ENCODE measurements around the gene CFAP299. TPM values are rescaled to one million over a fixed set of nuclear protein-coding genes. Genes with fewer than 3 reads are reported as not detected.

CFAP299 gene
- total RNA-seq, 1 experiment from 2014 or later: not detected

GRCh38 chr4:80903020-80903419 lies 567.5 kb downstream of the CFAP299 start (continued):
- TF ChIP-seq, protein P1, sequence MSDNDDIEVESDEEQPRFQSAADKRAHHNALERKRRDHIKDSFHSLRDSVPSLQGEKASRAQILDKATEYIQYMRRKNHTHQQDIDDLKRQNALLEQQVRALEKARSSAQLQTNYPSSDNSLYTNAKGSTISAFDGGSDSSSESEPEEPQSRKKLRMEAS (IDR thresholded peaks at IDR 0.05): no peak
- no peak for TF ChIP-seq CBX3 (IDR thresholded peaks at IDR 0.05; ENCODE audit: low read depth)

DNA sequence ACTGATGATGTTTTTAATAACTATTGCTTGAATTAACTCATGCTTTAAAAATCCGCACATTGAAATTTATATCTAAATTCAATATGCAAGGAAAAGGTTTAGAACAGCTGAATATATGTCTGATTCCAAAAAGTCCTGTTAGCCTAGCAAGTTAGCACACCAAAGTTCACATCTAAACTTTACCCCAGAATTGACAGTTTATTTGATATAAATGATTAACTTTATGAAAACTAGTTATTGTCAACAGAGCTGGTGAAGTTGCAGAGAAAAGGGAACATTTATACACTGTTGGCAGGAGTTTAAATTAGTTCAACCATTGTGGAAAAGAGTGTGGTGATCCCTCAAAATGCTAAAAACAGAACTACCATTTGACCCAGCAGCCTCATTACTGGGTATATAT lies 574.4 kb downstream of the CFAP299 start:
- BruUV-seq (replicated peaks): no TSS peak
- ATAC-seq (no peak), DNase-seq (ENCODE audit: low read depth, low spot score) (no peak)
- Histone ChIP-seq H3K4me1 (ENCODE audit: control insufficient read depth in 1 of 2, insufficient read depth in 2 of 2, low read length in 2 of 2) (no peaks in the 10 kb centered on the region), H4K20me1 (ENCODE audit: insufficient read depth) (no peaks in the 10 kb centered on the region), H3K27ac (ENCODE audit: low read depth, low read length) (no peak overlapping the region), H3K4me2 (ENCODE audit: low read length) (no peak overlapping the region), H3K9ac (ENCODE audit: low read length) (no peak overlapping the region), H3K9me2 (ENCODE audit: insufficient read depth) (no peaks in the 10 kb centered on the region), H3K27me3 (ENCODE audit: insufficient read depth, low read length) (peaks cover 13% of the 10 kb centered on the region), H3K4me3 (replicated peaks in 1 of 2; ENCODE audit: low read depth in 1 of 2, low read length in 2 of 2) (no peak overlapping the region), H3K9me3 (ENCODE audit: control insufficient read depth in 1 of 2, insufficient read depth in 1 of 2, low read depth in 1 of 2, low read length in 2 of 2) (no peaks in the 10 kb centered on the region), H3K79me2 (ENCODE audit: insufficient read depth, low read length) (no peaks in the 10 kb centered on the region), H2AFZ (ENCODE audit: low read depth, low read length, poor library complexity, severe bottlenecking) (no peak overlapping the region), H3K36me3 (ENCODE audit: control insufficient read depth in 1 of 2, insufficient read depth in 2 of 2, low read length in 2 of 2) (no peaks in the 10 kb centered on the region)
- intact Hi-C loops (cut with micrococcal nuclease): no loop called here
- TF ChIP-seq ELF1 (IDR thresholded peaks at IDR 0.05; ENCODE audit: borderline replicate concordance, low read depth) (no peak), SRF (IDR thresholded peaks at IDR 0.05; ENCODE audit: low read depth) (no peak), EZH2 (IDR thresholded peaks at IDR 0.05) (no peak), POLR2A (IDR thresholded peaks at IDR 0.05; ENCODE audit: borderline replicate concordance, extremely low read depth, insufficient read depth, insufficient read length) (no peak), SIN3A (IDR thresholded peaks at IDR 0.05; ENCODE audit: low read depth) (no peak), SP1 (IDR thresholded peaks at IDR 0.05; ENCODE audit: low read depth) (no peak), ATF3 (IDR thresholded peaks at IDR 0.05) (no peak), EGR1 (IDR thresholded peaks at IDR 0.05; ENCODE audit: low read depth) (no peak), JUND (IDR thresholded peaks at IDR 0.05) (no peak), YY1 (IDR thresholded peaks at IDR 0.05; ENCODE audit: extremely low read depth, insufficient replicate concordance, low read depth, low read length) (no peak), CEBPB (IDR thresholded peaks at IDR 0.05; ENCODE audit: low read depth) (no peak), REST (IDR thresholded peaks at IDR 0.05; ENCODE audit: low read depth) (no peak), FOSL1 (IDR thresholded peaks at IDR 0.05; ENCODE audit: low read depth) (no peak), CBX3 (IDR thresholded peaks at IDR 0.05; ENCODE audit: low read depth) (no peak)
- TF ChIP-seq, protein P2, sequence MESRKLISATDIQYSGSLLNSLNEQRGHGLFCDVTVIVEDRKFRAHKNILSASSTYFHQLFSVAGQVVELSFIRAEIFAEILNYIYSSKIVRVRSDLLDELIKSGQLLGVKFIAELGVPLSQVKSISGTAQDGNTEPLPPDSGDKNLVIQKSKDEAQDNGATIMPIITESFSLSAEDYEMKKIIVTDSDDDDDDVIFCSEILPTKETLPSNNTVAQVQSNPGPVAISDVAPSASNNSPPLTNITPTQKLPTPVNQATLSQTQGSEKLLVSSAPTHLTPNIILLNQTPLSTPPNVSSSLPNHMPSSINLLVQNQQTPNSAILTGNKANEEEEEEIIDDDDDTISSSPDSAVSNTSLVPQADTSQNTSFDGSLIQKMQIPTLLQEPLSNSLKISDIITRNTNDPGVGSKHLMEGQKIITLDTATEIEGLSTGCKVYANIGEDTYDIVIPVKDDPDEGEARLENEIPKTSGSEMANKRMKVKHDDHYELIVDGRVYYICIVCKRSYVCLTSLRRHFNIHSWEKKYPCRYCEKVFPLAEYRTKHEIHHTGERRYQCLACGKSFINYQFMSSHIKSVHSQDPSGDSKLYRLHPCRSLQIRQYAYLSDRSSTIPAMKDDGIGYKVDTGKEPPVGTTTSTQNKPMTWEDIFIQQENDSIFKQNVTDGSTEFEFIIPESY (IDR thresholded peaks at IDR 0.05; ENCODE audit: extremely low read depth, insufficient replicate concordance, low read length): no peak
- TF ChIP-seq, protein P1 (IDR thresholded peaks at IDR 0.05): no peak
- ChIA-PET POLR2A (no interaction called here), RAD21 (ENCODE audit: low non-redundant PET in 1 of 2, low total read pairs in 2 of 2, uncharacterized antibody in 2 of 2, unreplicated experiment in 2 of 2) (no interaction called here), CTCF (no interaction called here)

Data from HCT116 (cell line).